ENCODE results near the gene GANC.
"Not testable (repeated sequence)": the region's sequence is repeated elsewhere in the genome, so short reads cannot be mapped to it uniquely, and the experiment has no call there.

GANC gene

DNA sequence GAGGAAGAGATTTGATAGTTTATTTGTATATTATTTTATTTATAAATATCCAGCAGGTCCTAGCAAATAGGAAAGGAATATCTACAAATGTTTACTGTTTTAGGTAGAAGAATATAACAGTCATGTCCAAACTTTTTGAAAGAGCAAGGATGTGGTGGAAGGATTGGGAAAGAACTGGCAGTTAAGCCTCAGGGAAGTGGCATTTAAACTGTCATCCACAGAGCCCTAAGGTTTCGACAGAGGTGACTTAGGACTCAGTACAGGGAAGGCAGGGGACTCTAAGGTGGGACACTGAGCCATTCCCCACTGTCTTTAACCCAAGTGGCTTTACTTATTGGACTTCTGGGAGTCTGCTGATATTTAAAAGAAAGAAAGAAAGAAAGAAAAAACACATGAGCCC is 12.0 kb downstream of the GANC start:
- DNase-seq = no peak

- DNase-seq = no peak
These were observed 13.5 kb downstream of the GANC start for GRCh38 chr15:42286445-42287029.

DNA sequence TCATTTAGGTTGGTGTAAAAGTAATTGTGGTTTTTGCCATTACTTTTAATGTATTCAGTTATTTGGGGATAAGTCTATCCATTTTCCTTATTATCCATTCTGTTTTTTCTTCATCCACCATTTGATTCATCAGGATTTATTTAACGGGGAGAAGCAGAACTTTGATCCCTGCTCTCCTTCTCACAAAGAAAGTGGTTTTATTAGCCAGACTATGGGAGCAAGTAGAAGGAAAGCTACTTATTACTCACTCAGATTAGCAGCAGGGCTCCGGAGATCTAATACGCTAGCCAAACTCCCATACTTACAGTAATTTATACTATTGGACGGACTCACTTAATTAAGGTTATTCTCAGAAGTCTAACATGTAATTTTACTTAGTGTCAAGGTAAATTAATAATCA is 14.9 kb downstream of the GANC start:
- DNase-seq = no peak

DNA sequence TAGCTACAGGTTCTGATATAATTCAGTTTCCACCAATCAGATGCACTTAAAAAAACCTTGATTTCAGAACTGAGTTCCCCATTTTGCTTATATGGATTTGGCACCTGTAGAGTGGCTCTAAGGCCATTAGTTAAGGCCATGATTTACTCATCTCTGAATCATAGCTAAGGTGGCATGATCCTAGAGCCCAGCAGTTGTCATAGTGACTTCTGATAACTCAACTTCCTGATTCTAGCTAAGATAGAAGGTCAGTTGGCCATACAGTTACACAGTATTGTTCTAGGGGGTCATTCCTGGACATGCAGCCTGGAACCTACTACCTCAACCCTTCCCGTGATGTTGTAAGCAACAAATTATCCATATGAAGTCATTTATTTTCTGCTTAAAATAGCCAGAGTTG is 16.2 kb downstream of the GANC start:
- no peak for DNase-seq

GRCh38 chr15:42301004-42301403 is 28.0 kb downstream of the GANC start:
- not testable (repeated sequence) for DNase-seq

DNA sequence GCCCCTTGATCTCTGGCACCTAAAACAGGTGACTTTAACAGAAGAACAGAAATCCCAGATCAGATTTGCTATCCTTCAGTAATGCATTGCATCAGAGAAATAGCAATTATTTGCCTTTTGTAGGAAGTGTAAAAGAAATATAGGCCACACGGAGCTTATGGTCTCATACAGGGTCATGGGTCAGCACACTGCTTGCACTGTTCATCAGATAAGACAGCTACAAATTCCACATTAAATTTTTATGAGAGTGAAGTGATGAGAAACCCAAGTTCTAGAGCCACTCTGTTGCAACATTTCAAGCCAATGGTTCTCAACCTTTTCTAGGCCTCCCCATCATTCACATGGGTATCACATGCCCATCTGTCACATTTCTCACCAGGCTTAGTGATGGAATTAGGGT is 33.7 kb downstream of the GANC start:
- no peak for DNase-seq

- no peak for DNase-seq
These were observed 40.5 kb downstream of the GANC start for GRCh38 chr15:42313463-42313862.

DNA sequence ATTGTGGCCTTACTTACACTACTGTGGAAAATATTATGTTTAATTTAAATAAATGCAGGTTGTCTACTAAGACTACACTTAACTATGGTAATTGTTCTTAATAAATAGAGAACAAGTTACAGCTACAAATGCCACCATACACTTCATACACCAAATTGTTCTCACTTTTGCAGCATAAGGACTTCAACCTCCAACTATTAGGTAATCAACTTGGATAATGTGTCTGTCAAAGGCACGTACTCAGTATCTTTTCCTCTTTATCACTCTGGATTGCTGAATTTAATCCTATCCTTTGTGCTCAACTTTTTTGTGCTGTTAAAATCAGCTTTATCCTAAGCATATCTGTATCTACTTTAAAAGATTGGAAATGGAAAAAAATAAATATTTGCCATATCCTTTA is 41.8 kb downstream of the GANC start:
- no peak for DNase-seq

- DNase-seq = no peak
These were observed 42.5 kb downstream of the GANC start for GRCh38 chr15:42315521-42315920.

DNA sequence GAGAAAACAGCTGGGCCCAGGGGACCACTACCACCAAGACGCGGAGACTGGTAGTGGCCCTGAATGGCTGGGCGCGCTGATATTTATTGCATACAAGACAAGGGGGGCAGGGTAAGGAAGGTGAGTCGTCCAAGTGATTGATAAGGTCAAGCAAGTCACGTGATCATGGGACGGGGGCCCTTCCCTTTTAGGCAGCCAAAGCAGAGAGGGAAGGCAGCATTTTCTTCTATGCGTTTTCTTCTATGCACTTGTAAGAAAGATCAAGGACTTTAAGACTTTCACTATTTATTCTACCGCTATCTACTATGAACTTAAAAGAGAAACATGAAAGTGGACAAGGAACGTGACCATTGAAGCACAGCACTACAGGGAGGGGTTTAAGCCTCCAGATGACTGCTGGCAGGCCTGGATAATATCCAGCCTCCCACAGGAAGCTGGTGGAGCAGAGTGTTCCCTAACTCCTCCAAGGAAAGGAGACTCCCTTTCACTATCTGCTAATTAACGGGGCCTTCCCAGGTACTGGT is 43.3 kb downstream of the GANC start:
- not testable (repeated sequence) for DNase-seq

- no peak for DNase-seq
These were observed 46.2 kb downstream of the GANC start for GRCh38 chr15:42319206-42319605.

DNA sequence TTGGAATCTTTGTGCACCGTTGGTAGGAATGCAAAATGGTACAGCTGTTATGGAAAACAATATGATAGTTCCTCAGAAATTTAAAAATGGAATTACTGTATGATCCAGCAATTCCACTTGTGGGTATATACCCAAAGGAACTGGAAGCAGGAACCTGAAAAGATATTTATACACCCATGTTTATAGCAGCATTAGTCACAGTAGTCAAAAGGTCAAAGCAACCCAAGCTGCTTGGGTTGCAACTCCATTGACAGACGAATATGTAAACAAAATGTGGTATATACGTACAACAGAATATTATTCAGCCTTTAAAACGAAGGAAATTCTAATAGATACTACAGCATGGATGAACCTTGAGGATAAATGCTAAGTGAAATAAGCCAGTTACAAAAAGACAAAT is 51.3 kb downstream of the GANC start:
- DNase-seq = no peak

- DNase-seq = no peak
These were observed 56.2 kb downstream of the GANC start for GRCh38 chr15:42329161-42329560.

- no peak for DNase-seq
These were observed 57.0 kb downstream of the GANC start for GRCh38 chr15:42329992-42330391.

- no peak for DNase-seq
These were observed 58.2 kb downstream of the GANC start for GRCh38 chr15:42331235-42331634.

GRCh38 chr15:42332331-42332730 is 59.3 kb downstream of the GANC start:
- DNase-seq = no peak

- DNase-seq = no peak
These were observed 62.1 kb downstream of the GANC start for GRCh38 chr15:42335074-42335473.

DNA sequence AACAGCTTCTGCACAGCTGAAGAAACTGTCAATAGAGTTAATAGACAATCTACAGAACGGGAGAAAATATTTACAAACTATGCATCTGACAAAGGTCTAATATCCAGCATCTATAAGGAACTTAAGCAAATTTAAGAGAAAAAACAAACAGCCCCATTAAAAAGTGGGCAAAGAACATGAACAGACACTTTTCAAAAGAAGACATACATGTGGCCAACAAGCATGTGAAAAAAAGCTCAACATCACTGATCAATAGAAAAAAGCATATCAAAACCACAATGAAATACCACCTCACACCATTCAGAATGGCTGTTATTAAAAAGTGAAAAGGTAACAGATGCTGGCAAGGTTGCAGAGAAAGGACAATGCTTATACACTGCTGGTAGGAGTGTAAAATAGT is 63.6 kb downstream of the GANC start:
- not testable (repeated sequence) for DNase-seq

- not testable (repeated sequence) for DNase-seq
These were observed 64.1 kb downstream of the GANC start for GRCh38 chr15:42337104-42337503.

GRCh38 chr15:42338500-42338899 is 65.5 kb downstream of the GANC start:
- no peak for DNase-seq

GRCh38 chr15:42343596-42344232 is 70.7 kb downstream of the GANC start:
- DNase-seq = no peak

DNA sequence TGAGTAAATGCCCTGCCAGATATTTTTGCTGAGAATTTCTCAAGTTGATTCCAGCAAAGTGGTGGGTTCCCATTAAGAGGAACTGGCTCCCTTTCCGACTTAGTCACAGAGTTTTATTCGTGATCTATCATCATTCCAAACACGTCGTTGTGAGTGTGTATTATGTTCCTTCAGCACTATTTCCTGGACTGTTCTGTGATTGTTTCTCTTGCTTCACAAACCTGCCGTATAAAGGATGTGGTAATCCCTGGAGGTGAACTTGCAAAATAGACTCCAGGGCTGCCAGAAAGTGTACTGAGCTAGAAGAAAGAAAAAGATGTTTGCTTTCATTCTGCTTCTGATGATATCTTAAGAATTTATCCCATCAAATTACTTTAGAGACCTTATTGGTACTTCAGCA is 71.8 kb downstream of the GANC start:
- no peak for DNase-seq

DNA sequence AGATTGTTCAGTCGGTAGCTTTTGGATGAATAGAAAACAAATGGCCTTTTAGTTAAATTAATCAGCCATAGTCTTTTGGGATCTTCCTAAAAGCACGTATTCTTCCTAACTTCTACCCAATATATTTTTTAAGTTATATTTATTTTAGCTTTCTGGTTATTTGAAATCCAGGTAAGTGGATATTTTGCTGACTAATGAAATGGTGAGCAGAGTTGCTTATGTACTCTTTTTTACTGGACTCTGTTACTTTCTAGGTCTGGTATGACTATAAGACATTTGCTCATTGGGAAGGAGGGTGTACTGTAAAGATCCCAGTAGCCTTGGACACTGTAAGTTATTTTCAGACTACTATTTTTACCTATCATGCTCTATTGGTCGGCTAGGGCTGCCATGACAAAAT is 72.5 kb downstream of the GANC start:
- no peak for DNase-seq

- DNase-seq = no peak
These were observed 75.1 kb downstream of the GANC start for GRCh38 chr15:42348083-42348482.

- no peak for DNase-seq
These were observed 76.2 kb downstream of the GANC start for GRCh38 chr15:42349186-42349585.
